ENCODE results near the gene RGS7.
"Not testable (repeated sequence)": the region's sequence is repeated elsewhere in the genome, so short reads cannot be mapped to it uniquely, and the experiment has no call there.

RGS7 gene

DNA sequence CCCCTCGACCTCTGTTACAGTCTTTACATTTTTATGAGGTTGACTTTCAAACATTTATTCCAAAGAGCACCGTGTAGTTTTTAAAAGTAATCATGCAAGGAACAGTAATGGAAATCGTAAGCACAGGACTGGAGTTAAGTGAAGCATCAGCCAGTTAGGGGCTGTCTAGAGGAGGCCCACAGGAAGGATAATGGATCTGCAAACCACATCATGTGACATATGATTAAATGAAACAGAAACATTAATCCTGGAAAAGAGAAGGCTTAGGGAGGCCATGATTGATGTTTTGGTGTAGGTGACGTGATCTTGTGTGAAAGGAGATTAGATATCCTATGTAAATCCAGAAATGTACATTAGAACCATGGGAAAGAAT, 25.0 kb downstream of the RGS7 start:
- DNase-seq (ENCODE audit: low read depth in 1 of 2, low spot score in 1 of 2), result no peak

GRCh38 chr1:241331328-241332036, 25.5 kb downstream of the RGS7 start:
- DNase-seq (ENCODE audit: low read depth in 1 of 2, low spot score in 1 of 2), result no peak

DNA sequence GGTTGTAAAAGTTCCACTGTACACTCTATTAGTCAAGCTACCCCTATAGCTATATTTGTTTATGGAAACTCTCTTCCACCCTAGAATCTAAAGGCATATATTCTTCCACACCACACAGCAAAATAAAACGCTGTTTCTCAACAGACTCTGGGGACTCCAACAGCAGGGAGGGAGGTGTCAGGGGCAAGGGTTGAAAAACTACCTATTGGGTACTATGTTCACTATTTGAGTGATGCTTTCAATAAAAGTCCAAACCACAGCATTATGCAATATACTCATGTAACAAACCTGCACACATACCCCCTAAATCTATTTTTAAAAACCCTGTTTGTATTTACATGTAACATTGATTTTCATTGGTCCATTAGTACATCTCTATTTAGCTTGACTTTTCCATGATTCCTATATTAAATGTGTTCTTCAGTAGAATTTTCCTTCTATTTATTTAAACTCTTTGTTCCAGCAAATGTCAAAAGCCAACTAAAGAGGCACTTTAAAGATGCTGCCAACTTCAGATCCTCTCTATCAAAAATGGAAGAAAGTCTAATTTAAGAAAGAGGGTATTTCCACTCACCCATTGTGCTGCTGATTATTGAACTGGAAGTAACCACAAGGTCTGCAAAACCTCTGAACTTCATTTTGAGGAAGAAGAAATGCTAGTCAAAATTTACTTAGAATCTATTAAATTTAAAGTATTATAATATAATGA, 26.2 kb downstream of the RGS7 start:
- DNase-seq (ENCODE audit: low read depth in 1 of 2, low spot score in 1 of 2), result no peak

DNA sequence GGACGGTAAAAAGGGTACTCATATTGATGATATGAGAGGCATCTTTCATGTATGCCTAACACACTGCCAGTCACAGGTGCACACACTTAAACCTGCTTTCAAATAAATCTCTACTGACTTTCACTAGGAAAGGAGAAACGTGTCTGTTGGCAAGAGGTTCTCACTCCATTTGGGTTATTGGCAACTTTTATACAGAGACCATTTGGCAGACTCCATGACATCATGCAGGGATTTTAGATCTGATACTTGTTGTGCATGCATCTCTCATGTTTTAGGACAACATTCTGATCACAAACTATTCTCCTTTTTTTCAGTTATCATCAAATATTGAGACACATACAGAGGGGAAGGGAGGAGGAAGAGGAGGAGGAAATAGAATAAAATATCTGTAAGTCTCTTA, 31.5 kb downstream of the RGS7 start:
- DNase-seq (ENCODE audit: low read depth in 1 of 2, low spot score in 1 of 2), result no peak

DNA sequence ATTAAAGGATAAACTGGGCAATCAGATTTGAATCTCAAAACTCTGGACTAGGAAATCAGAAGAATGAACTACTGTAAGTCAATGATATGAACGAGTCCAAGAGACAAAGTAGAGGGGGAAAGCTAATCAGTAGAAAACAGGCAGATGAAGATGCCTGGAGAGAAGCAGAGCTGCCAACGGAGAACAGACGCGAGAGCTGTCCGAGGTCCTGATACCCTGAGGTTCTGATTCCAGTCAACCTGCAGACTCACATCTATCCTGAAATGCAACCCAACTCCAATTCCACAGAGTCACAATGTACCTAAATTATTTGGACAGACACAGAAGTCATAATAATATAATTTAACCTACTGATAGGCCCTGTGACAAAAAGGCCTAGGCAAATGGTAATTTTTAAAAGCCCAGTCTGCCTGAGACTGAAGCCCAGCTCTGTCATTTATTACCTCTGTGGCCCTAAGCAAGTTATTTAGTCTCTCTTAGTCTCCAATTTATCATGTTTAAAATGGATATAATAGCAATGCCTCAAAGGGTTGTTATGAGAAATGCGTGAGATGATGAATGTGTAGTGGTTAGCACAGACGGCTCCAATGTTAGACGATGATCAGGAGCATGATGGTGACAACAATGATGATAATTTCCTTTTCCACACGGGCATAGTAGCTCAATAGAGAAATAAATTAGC, 33.4 kb downstream of the RGS7 start:
- no peak for DNase-seq (ENCODE audit: low read depth in 1 of 2, low spot score in 1 of 2)

DNA sequence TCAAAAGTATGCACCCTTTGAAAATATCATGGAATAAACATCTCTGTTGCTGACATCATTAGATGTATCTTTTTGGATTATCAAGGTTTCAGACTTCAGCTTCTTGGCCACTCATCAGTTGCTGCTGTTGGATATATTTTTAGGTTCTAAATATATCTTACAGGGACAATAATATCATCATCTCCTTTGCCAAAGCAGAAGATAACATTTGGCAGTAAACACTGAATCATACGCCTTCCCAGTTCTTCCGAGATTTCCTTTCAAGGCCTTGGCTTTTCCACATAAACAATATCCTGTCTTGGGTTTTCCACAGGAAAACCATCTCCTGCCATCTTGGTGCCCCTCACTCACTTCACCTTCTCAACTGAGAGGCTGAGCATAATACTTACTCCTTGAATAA, 39.3 kb downstream of the RGS7 start:
- DNase-seq (ENCODE audit: low read depth in 1 of 2, low spot score in 1 of 2), result no peak

- no peak for DNase-seq (ENCODE audit: low read depth in 1 of 2, low spot score in 1 of 2)
These were observed 40.6 kb downstream of the RGS7 start for GRCh38 chr1:241316372-241316771.

- no peak for DNase-seq (ENCODE audit: low read depth in 1 of 2, low spot score in 1 of 2)
These were observed 45.8 kb downstream of the RGS7 start for GRCh38 chr1:241311056-241311746.

- DNase-seq (ENCODE audit: low read depth in 1 of 2, low spot score in 1 of 2), result no peak
These were observed 46.6 kb downstream of the RGS7 start for GRCh38 chr1:241310451-241310850.

DNA sequence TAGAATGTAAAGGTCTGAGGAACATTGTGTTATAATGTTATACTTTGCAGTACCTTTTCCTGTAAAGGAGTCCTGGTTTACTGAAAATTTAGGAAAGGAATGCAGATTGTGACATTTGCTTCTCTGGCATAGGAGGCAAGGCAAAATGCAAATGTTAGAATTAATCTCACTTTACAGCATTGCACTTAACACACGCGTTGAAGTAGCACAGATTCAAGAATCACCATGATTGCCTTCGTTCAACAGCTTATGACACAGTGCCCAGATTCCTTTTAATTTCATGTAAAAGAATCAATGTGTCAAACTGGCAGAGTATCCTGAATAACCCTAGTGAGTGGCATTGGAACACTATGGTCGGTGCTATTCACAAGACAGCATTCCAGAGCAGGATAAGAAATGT, 47.4 kb downstream of the RGS7 start:
- DNase-seq (ENCODE audit: low read depth in 1 of 2, low spot score in 1 of 2), result no peak

- no peak for DNase-seq (ENCODE audit: low read depth in 1 of 2, low spot score in 1 of 2)
These were observed 48.5 kb downstream of the RGS7 start for GRCh38 chr1:241308471-241308870.

DNA sequence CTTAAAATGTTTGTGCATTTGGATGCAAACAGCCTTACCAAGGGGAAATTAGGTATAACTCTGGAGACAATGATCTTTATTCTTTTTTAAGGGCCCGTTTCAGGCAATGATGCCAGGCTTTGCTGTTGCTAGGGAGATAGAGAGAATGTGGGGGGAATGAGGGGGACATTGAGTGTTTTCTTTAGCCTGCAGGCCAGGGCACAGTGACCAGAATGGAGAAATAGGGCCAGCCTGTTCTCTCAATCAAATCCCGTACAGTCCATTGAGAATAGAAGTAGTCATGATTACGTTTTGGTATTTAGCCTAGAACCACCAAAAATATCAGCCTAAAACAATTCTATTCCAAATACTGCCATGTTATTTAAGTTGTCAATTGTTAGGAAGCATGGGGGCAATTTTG, 49.0 kb downstream of the RGS7 start:
- DNase-seq (ENCODE audit: low read depth in 1 of 2, low spot score in 1 of 2), result no peak

- DNase-seq (ENCODE audit: low read depth in 1 of 2, low spot score in 1 of 2), result no peak
These were observed 50.7 kb downstream of the RGS7 start for GRCh38 chr1:241306125-241306790.

DNA sequence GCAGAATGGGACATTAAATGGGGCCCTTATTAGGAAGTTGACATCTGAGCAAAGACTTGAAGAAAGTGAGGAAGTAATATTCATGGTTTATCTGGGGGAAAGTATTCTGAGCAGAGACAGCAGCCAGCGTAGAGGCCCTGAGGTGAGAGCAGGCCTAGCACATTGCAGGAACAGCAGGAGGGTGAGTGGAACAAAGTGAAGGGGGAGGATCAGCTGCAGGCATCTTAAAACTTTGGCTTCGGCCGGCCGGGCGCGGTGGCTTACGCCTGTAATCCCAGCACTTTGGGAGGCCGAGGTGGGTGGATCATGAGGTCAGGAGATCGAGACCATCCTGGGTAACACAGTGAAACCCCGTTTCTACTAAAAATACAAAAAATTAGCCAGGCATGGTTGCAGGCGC, 55.0 kb downstream of the RGS7 start:
- DNase-seq (ENCODE audit: low read depth in 1 of 2, low spot score in 1 of 2), result not testable (repeated sequence)

GRCh38 chr1:241299347-241299746, 57.7 kb downstream of the RGS7 start:
- no peak for DNase-seq (ENCODE audit: low read depth in 1 of 2, low spot score in 1 of 2)

GRCh38 chr1:241292973-241293372, 64.0 kb downstream of the RGS7 start:
- DNase-seq (ENCODE audit: low read depth in 1 of 2, low spot score in 1 of 2), result no peak

- not testable (repeated sequence) for DNase-seq (ENCODE audit: low read depth in 1 of 2, low spot score in 1 of 2)
These were observed 65.5 kb downstream of the RGS7 start for GRCh38 chr1:241291548-241291947.

GRCh38 chr1:241286486-241286885, 70.5 kb downstream of the RGS7 start:
- DNase-seq (ENCODE audit: low read depth in 1 of 2, low spot score in 1 of 2), result no peak

DNA sequence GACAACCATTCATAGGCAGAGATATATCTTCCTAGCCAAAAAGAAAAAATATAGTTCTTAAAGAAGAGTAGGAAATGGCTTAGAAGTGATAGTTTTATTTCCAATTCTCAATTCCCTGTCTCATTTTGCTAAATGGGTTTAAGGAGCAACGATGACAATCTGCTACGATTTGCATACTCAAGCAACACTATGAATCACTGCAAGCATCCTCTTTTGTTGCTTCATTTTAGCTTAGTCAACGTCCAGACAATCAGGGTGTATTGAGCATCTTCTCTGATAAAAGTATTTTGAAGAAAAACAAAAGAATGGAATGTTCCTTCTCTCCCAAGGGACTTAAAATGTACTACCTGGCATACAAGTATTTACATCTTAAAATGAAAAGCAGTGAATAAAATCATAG, 80.6 kb downstream of the RGS7 start:
- DNase-seq (ENCODE audit: low read depth in 1 of 2, low spot score in 1 of 2), result no peak

- no peak for DNase-seq (ENCODE audit: low read depth in 1 of 2, low spot score in 1 of 2)
These were observed 81.0 kb downstream of the RGS7 start for GRCh38 chr1:241275981-241276380.

GRCh38 chr1:241275226-241275625, 81.8 kb downstream of the RGS7 start:
- no peak for DNase-seq (ENCODE audit: low read depth in 1 of 2, low spot score in 1 of 2)
